Keratinocyte (primary cell): ENCODE measurements around the gene RHOXF2B.
"Not testable (repeated sequence)": the region's sequence is repeated elsewhere in the genome, so short reads cannot be mapped to it uniquely, and the experiment has no call there.

Source experiments
- EZH2 ChIP-seq: IDR thresholded peaks from one replicate; pipeline ENCODE4 v1.6.1; 2012; ENCODE audit warnings: inconsistent platforms, mild to moderate bottlenecking, low read length, moderate library complexity
- TF ChIP-seq, protein P1 (sequence below), 3 experiments: IDR thresholded peaks in 1 of 3; conservative IDR thresholded peaks in 1 of 3; optimal IDR thresholded peaks in 1 of 3; 2 replicates in 2 of 3; 3 replicates in 1 of 3; pipeline versions ENCODE3 to v1.5.1; 2011; ENCODE audit warnings: low read length in 3 of 3, mild to moderate bottlenecking in 3 of 3, moderate library complexity in 2 of 3, control low read depth in 1 of 3, inconsistent platforms in 1 of 3; ENCODE audit not compliant: insufficient read depth in 2 of 3; ENCODE audit errors: extremely low read depth in 1 of 3

DNA sequence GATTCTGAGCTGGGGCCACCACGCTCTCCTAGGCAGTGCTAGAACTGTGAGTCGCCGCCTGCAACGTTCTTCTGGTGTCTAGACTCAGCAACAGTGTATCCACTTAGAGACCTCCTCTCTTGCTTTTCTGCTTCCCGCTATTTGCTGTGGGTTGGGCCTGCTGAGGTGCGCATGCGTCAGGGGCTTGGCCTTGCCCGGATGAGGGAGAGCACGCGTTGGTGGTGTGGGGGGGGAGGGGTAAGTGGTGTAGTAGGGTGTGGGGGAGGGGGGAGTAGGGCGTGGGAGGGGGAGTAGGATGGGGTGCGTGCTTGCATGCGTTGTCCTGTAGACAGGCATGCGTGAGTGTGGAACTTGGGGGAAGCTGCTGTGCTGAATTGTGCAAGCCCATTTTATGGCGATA is at the start of gene RHOXF2B:
- TF ChIP-seq, protein P1, sequence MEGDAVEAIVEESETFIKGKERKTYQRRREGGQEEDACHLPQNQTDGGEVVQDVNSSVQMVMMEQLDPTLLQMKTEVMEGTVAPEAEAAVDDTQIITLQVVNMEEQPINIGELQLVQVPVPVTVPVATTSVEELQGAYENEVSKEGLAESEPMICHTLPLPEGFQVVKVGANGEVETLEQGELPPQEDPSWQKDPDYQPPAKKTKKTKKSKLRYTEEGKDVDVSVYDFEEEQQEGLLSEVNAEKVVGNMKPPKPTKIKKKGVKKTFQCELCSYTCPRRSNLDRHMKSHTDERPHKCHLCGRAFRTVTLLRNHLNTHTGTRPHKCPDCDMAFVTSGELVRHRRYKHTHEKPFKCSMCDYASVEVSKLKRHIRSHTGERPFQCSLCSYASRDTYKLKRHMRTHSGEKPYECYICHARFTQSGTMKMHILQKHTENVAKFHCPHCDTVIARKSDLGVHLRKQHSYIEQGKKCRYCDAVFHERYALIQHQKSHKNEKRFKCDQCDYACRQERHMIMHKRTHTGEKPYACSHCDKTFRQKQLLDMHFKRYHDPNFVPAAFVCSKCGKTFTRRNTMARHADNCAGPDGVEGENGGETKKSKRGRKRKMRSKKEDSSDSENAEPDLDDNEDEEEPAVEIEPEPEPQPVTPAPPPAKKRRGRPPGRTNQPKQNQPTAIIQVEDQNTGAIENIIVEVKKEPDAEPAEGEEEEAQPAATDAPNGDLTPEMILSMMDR (optimal IDR thresholded peaks at IDR 0.05 in 1 of 3, IDR thresholded peaks at IDR 0.05 in 1 of 3, conservative IDR thresholded peaks at IDR 0.05 in 1 of 3; ENCODE audit: extremely low read depth in 1 of 3, insufficient read depth in 2 of 3, low read length in 3 of 3) = not testable (repeated sequence)
- not testable (repeated sequence) for TF ChIP-seq EZH2
